ENCODE results near the gene WDR1. TPM values are rescaled to one million over a fixed set of nuclear protein-coding genes. Genes with fewer than 3 reads are reported as not detected.

Gene WDR1
- total RNA-seq, 1 experiment from 2014 or later: 367 TPM

DNA sequence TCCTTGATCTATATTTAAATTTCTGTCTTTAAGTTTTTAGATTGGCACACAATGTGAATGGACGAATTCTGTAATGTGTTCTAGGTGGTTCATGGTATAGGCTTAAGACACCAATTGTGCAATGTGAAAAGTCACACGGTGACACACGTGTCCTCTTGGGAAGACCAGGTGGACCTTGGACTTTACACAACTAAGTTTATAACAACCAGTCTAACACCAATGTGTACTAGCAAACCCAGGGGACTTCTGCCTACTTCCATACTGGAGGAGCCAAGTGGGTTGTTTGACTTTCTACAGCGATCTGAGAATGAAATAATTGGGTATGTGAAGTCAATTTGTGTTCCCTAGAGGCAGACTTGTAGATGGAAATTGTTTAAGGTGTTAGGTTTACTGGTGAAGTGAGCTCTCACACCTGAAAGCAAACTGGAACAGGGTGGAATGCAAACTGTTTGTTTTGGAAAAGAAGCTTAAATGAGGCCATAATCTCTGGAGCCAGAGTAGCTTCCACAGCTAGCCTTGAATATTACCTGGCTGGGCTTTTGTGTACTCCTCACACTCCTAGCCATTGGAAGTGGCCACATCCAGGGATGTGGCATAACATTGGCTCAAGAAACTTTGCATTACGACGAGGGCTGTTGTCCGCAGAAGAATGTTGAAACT, 45.9 kb upstream of the WDR1 start:
- H2BK12ac ChIP-seq (ENCODE audit: insufficient read length, low read depth, low read length): no peak overlapping the region
- Mint-ChIP-seq H3K4me3 (no peak overlapping the region), H3K27ac (no peak overlapping the region), H3K36me3 (ENCODE audit: insufficient read depth in 1 of 3, low read depth in 3 of 3) (no peaks in the 10 kb centered on the region), H3K9me3 (no peaks in the 10 kb centered on the region), H3K4me1 (peaks cover 8 to 11% of the 10 kb centered on the region in 2 experiments), H3K27me3 (ENCODE audit: low read depth) (peaks cover 10% of the 10 kb centered on the region)
- no peak overlapping the region for H3K56ac ChIP-seq (ENCODE audit: insufficient read length, low read depth, low read length)
- no peak overlapping the region for H3K4ac ChIP-seq (ENCODE audit: low read depth, low read length)
- H3K4me2 ChIP-seq (ENCODE audit: insufficient read depth, insufficient read length, low read length): no peak overlapping the region
- H3K23ac ChIP-seq (ENCODE audit: insufficient read length, low read depth, low read length): no peak overlapping the region
- H2AK5ac ChIP-seq (ENCODE audit: insufficient read length, low read length): no peak overlapping the region
- H2AFZ ChIP-seq (ENCODE audit: low read length): no peak overlapping the region
- no peaks in the 10 kb centered on the region for H3K9me3 ChIP-seq (ENCODE audit: control insufficient read depth, low read depth, low read length)
- H2BK15ac ChIP-seq (ENCODE audit: low read depth, low read length): no peak overlapping the region
- H4K8ac ChIP-seq (replicated peaks; ENCODE audit: insufficient read length, low read depth, low read length): no peak overlapping the region
- H3K79me1 ChIP-seq (ENCODE audit: insufficient read depth, low read depth, low read length, poor library complexity, severe bottlenecking): no peaks in the 10 kb centered on the region
- no peaks in the 10 kb centered on the region for H3K23me2 ChIP-seq (ENCODE audit: insufficient read length, low read depth, low read length, poor library complexity, severe bottlenecking)
- no peak for DNase-seq
- no peak overlapping the region for H3T11ph ChIP-seq (ENCODE audit: low read length)
- H3K18ac ChIP-seq (ENCODE audit: insufficient read length, low read depth, low read length): no peak overlapping the region
- WGBS (ENCODE audit: extremely low coverage, insufficient read length, low lambda C conversion rate): no CpG with 5 or more reads among the region's 7 CpGs
- H4K20me1 ChIP-seq (ENCODE audit: control insufficient read depth, insufficient read depth, insufficient read length): no peaks in the 10 kb centered on the region
- no peak overlapping the region for H4K5ac ChIP-seq (ENCODE audit: insufficient read length, low read depth, low read length)
- no peak overlapping the region for H3K14ac ChIP-seq (ENCODE audit: insufficient read depth, low read length)
- H4K91ac ChIP-seq (ENCODE audit: insufficient read length, low read depth, low read length): no peak overlapping the region
- H2BK20ac ChIP-seq (ENCODE audit: low read depth, low read length, poor library complexity, severe bottlenecking): no peak overlapping the region
- no peaks in the 10 kb centered on the region for H3K79me2 ChIP-seq (ENCODE audit: insufficient read depth, low read length)
- no peak overlapping the region for H3K9ac ChIP-seq (ENCODE audit: extremely low read depth, insufficient read length, low read length)
- H2BK120ac ChIP-seq (ENCODE audit: low read depth, low read length, poor library complexity, severe bottlenecking): no peak overlapping the region
- no peak overlapping the region for H3K27ac ChIP-seq (ENCODE audit: insufficient read length, low read depth, low read length)
- TF ChIP-seq CTCF (conservative IDR thresholded peaks at IDR 0.05): no peak
- no peak overlapping the region for H2BK5ac ChIP-seq (ENCODE audit: insufficient read length, low read length)
- 0 out of 2 replicates have a peak, but pooled peaks cover 2% of the 10 kb centered on the region for H3K27me3 ChIP-seq (ENCODE audit: insufficient read depth, low read length)
- H3K4me1 ChIP-seq (ENCODE audit: insufficient read depth, low read length): no peaks in the 10 kb centered on the region

Measured in H9 (cell line).